ENCODE measurements around the gene LYPD5. TPM values are rescaled to one million over a fixed set of nuclear protein-coding genes. Genes with fewer than 3 reads are reported as not detected.
A peak's percentile ranks its signal among the peaks of the same experiment; 100 is the strongest.
"Not testable (repeated sequence)": the region's sequence is repeated elsewhere in the genome, so short reads cannot be mapped to it uniquely, and the experiment has no call there.

LYPD5 gene
- total RNA-seq, 1 donor from 2014 or later: not detected

DNA sequence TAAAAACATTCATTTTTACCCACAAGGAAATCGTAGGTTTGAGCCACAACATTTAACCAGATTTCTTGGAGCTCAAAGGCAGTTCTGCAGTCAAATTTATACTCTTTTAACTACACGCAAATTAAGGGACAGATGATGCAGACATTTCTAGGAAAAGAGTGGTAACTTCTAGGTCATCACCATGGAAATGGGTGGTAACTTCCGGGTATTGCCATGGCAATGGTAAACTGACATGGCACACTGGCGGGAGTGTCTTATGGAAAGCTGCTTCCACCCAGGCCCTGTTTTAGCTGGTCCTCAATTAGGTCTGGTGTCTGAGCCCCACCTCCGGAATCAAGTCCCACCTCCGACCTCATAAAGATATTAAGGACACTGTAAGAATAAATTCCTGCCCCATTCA is 10.4 kb upstream of the LYPD5 start:
- no peak overlapping the region for H3K4me3 ChIP-seq (ENCODE audit: low read depth, low read length)
- no peak for DNase-seq (ENCODE audit: low read depth)
- TF ChIP-seq, protein P1, sequence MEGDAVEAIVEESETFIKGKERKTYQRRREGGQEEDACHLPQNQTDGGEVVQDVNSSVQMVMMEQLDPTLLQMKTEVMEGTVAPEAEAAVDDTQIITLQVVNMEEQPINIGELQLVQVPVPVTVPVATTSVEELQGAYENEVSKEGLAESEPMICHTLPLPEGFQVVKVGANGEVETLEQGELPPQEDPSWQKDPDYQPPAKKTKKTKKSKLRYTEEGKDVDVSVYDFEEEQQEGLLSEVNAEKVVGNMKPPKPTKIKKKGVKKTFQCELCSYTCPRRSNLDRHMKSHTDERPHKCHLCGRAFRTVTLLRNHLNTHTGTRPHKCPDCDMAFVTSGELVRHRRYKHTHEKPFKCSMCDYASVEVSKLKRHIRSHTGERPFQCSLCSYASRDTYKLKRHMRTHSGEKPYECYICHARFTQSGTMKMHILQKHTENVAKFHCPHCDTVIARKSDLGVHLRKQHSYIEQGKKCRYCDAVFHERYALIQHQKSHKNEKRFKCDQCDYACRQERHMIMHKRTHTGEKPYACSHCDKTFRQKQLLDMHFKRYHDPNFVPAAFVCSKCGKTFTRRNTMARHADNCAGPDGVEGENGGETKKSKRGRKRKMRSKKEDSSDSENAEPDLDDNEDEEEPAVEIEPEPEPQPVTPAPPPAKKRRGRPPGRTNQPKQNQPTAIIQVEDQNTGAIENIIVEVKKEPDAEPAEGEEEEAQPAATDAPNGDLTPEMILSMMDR (conservative IDR thresholded peaks at IDR 0.05; ENCODE audit: low read depth, low read length): no peak

DNA sequence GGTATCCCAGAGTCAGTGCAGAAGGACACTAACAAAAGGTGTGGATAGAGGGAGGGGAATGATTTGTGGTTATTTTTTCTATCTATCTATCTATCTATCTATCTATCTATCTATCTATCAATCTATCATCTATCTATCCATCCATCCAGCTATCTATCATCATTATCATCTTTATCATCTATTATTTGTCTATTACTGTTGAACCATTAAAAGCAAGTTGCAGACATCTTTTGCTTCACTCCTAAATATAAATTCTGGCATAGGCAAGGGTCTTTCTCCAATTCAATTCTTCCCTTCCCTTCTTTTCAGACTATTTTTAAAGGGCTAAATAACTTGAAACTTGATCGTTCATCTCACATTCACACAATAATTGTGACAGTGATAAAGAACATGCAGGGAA is 10.0 kb upstream of the LYPD5 start:
- no peak for DNase-seq (ENCODE audit: low read depth)
- H3K4me3 ChIP-seq (ENCODE audit: low read depth, low read length): no peak overlapping the region
- TF ChIP-seq, protein P1 (conservative IDR thresholded peaks at IDR 0.05; ENCODE audit: low read depth, low read length): no peak

DNA sequence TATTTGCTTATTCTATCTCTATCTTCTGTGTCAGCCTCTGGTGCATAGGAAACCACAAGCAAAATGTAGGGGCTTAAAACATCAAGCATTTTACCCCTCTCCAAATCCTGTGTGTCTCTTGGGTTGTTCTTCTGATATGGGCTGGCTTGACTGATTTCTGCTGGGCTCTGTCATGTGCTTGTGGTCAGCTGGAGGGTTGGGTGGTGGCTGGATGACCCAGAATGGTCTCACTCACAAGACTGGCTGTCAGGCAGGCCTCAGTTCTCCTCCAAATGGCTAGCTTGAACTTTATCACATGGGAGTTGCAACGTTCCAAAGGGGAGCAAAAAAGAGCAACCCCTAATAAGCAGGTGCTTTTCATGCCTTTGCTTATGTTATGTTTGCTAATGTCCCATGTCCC is 9.6 kb upstream of the LYPD5 start:
- no peak for DNase-seq (ENCODE audit: low read depth)
- no peak overlapping the region for H3K4me3 ChIP-seq (ENCODE audit: low read depth, low read length)
- TF ChIP-seq, protein P1 (conservative IDR thresholded peaks at IDR 0.05; ENCODE audit: low read depth, low read length): no peak

DNA sequence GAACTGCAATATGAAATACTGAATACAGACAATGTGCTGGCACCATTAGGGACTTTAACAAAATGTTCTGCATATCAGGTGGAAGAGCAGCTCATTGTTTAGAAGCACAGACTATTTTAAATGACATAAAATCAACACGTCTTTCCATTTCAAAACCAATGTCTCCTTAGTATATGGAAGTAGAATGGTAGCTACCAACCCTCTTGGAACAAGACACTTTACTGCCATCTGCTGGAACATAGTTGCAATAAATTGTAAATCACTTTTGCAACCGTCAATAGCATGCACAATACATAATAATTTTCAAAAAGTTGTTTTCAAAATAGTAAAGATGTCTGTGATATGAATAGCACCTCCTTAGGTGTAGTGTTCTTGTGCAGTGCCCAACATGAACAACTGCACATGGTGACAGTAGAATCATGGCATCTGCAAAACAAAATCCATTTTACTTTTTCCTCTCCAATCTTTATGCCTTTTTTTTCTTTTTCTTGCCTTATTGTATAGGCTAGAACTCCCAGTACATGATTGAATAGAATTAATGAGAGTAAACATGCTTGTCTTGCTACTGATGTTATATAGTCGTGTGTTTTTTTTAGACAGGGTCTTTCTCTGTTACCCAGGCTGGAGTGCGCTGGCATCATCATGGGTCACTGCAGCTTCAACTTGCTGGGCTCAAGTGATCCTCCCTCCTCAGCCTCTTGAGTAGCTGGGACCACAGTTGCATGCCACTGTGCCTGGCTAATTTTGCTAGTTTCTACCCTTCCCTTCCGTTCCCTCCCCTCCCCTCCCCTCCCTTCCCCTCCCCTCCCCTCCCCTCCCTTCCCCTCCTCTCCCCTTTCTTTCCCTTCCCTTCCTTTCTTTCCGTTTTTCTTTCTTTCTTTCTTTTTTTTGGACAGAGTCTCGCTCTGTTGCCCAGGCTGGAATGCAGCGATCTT is 7.8 kb upstream of the LYPD5 start:
- H3K4me3 ChIP-seq (ENCODE audit: low read depth, low read length): no peak overlapping the region
- TF ChIP-seq, protein P1 (conservative IDR thresholded peaks at IDR 0.05; ENCODE audit: low read depth, low read length): peak; percentile 65
- DNase-seq (ENCODE audit: low read depth): no peak

DNA sequence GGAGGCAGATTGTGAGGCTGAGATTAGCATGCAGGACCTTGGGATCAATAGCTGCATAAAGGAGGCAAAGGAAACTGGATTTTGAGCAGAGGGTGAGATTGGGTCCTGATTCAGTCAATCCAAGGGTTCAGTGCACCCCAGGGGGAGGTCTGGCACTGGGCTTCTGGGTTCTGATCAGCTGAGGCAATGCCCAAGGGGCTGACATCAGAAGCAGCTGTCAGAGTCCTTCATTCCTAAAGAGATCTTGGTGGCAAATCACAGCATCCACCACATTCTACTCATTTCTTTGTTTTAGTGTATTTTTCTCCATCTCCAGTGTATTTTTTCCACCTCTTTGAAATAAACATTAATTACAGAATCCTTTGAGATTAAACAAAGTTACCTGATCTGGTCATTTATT is 5.4 kb upstream of the LYPD5 start:
- DNase-seq (ENCODE audit: low read depth): no peak
- H3K4me3 ChIP-seq (ENCODE audit: low read depth, low read length): no peak overlapping the region
- TF ChIP-seq, protein P1 (conservative IDR thresholded peaks at IDR 0.05; ENCODE audit: low read depth, low read length): no peak

DNA sequence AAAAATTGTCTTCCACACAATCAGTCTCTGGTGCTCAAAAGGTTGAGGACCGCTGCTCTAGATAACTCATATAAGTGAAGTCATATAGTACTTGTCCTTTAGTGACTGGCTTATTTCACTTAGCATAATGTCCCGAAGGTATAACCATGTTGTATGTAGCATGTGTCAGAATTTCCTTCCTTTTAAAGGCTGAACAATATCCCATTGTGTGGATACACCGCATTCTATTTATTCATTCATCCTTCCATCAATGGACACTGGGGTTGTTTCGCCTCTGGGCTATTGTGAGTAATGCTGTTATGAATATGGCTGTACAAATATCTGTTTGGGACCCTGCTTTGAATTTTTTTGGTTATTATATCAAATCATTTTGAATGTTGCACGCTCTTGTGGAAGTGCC is 4.6 kb upstream of the LYPD5 start:
- DNase-seq (ENCODE audit: low read depth): no peak
- TF ChIP-seq, protein P1 (conservative IDR thresholded peaks at IDR 0.05; ENCODE audit: low read depth, low read length): no peak
- H3K4me3 ChIP-seq (ENCODE audit: low read depth, low read length): no peak overlapping the region

DNA sequence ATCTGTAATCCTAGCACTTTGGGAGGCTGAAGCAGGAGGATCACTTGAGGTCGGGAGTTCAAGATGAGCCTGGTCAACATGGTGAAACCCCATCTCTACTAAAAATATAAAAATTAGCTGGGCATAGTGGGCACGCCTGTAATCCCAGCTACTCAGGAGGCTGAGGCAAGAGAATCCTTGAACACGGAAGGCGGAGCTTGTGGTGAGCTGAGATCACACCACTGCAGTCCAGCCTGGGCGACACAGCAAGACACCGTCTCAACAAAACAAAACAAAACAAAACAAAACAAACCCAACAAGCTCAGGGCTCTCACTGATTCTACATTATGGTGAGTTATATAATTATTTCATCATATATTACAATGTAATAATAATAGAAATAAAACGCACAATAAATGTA is 4.2 kb upstream of the LYPD5 start:
- H3K4me3 ChIP-seq (ENCODE audit: low read depth, low read length); DNase-seq (ENCODE audit: low read depth): not testable (repeated sequence)
